Measurements from ENCODE around the gene ZNF750.

GRCh38 chr17:82807562-82807961, 32.3 kb downstream of the ZNF750 start:
- TF ChIP-seq, protein P1, sequence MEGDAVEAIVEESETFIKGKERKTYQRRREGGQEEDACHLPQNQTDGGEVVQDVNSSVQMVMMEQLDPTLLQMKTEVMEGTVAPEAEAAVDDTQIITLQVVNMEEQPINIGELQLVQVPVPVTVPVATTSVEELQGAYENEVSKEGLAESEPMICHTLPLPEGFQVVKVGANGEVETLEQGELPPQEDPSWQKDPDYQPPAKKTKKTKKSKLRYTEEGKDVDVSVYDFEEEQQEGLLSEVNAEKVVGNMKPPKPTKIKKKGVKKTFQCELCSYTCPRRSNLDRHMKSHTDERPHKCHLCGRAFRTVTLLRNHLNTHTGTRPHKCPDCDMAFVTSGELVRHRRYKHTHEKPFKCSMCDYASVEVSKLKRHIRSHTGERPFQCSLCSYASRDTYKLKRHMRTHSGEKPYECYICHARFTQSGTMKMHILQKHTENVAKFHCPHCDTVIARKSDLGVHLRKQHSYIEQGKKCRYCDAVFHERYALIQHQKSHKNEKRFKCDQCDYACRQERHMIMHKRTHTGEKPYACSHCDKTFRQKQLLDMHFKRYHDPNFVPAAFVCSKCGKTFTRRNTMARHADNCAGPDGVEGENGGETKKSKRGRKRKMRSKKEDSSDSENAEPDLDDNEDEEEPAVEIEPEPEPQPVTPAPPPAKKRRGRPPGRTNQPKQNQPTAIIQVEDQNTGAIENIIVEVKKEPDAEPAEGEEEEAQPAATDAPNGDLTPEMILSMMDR (optimal IDR thresholded peaks at IDR 0.05 in 1 of 3, IDR thresholded peaks at IDR 0.05 in 1 of 3, conservative IDR thresholded peaks at IDR 0.05 in 1 of 3; ENCODE audit: extremely low read depth in 1 of 3, insufficient read depth in 2 of 3, low read length in 3 of 3), result no peak
- no peak for TF ChIP-seq EZH2 (IDR thresholded peaks at IDR 0.05; ENCODE audit: low read length)

Data from keratinocyte (primary cell).